Activated CD4-positive, alpha-beta memory T cell treated with anti-CD3 and anti-CD28 coated beads, Interleukin-2, amount 10 ng/mL, durations not matched to agents 7 days and 5 days (primary cell): Measurements from ENCODE around the gene OFD1. TPM values are rescaled to one million over a fixed set of nuclear protein-coding genes. Genes with fewer than 3 reads are reported as not detected.

Experiments used
- CTCF ChIA-PET: fragments of 350-600 bp; sonication (Branson Sonifier 250); formaldehyde crosslinking; loops from one replicate; lab custom pipeline; 2021; ENCODE audit warnings: antibody characterized with exemption, inconsistent platforms; lab: Charles Lee
- POLR2A ChIA-PET: fragments of 350-600 bp; sonication (Branson Sonifier 250); formaldehyde crosslinking; loops from one replicate; lab custom pipeline; 2021; ENCODE audit warnings: antibody characterized with exemption; lab: Charles Lee
- DNase-seq: peaks from one replicate; pipeline ENCODE4 v3.0.0-alpha.2; 2020
- H3K27ac Mint-ChIP-seq: one replicate; pipeline ENCODE4 v1.8.0; 2021; ENCODE audit warnings: mild to moderate bottlenecking, mixed read lengths
- H3K27me3 Mint-ChIP-seq: one replicate; pipeline ENCODE4 v1.8.0; 2021; ENCODE audit warnings: mixed read lengths
- H3K36me3 Mint-ChIP-seq: one replicate; pipeline ENCODE4 v1.8.0; 2021; ENCODE audit warnings: low read depth, mixed read lengths
- H3K4me1 Mint-ChIP-seq: one replicate; pipeline ENCODE4 v1.8.0; 2021; ENCODE audit warnings: mixed read lengths
- H3K4me3 Mint-ChIP-seq: one replicate; pipeline ENCODE4 v1.8.0; 2021; ENCODE audit warnings: mild to moderate bottlenecking, mixed read lengths
- H3K9me3 Mint-ChIP-seq: one replicate; pipeline ENCODE4 v1.8.0; 2021; ENCODE audit warnings: mixed read lengths
- total RNA-seq, 2 experiments: library from RNA; stranded (reverse); gene quantifications; one replicate each; pipeline ENCODE4 v1.2.3, GENCODE V29; 2021

The OFD1 gene
- total RNA-seq, 2 experiments from 2014 or later, result 41.3 to 47.3 TPM

DNA sequence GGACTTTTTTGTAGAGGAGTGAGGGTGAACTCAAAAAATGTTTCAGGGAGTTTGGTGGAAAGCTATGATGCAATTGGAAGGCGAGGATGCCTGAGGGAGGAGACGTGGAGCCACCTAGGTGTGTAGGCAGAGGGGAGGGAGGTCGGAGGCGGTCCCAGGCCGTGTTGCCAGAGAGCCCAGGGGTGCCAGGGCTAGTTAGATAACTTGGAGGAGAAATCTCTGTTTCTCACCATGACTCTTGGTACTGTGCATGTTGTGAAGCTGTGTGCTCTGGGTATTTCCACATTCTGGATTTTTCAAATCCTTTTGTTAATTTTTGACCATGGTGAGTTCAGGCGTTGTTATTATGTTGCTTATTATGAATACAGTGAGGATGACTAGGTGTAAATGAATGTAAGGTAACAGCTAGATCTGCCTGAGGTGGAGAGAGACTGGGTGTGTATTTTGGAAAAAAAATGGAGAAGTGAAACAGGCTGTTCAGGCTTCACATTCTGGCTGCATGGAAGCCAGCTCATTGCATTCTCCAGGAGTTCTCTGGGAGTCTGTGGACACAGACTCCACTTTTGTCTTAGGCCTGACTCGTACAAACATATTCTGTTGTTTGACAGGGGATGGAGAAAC is 41.1 kb upstream of the OFD1 start:
- no peak overlapping the region for H3K4me3 Mint-ChIP-seq
- peak overlapping the region; percentile 12 for H3K27ac Mint-ChIP-seq
- no peak for DNase-seq
- H3K4me1 Mint-ChIP-seq, result peaks cover 56% of the 10 kb centered on the region
- ChIA-PET CTCF (no interaction called here), POLR2A (interaction anchor here (1.2 kb wide), 1 partner anchor 24 kb away, joined by 3 read pairs; no protein-coding TSS in a partner anchor)
- H3K9me3 Mint-ChIP-seq, result no peaks in the 10 kb centered on the region
- H3K36me3 Mint-ChIP-seq, result peaks cover 16% of the 10 kb centered on the region
- H3K27me3 Mint-ChIP-seq, result no peaks in the 10 kb centered on the region

DNA sequence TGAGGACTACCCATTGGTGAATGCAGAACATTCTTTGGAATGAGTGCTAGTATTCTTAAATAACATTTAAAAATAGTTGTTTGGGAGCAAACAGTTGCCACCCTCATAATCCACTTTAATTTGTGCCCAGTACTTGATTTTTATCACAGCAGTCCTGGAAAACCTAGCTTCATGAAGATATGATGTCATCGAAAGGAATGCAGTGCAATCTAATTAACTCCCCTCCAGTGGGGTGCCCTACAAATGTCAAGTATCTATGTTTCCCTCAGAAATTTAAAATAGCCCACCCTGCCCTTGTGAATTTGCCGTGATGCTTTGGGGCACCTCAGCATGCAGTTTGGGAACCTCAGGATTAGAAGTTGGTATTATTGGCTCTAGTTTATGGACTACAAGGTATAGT is 40.2 kb upstream of the OFD1 start:
- peaks cover 18% of the 10 kb centered on the region for H3K36me3 Mint-ChIP-seq
- H3K4me1 Mint-ChIP-seq, result peaks cover 55% of the 10 kb centered on the region
- ChIA-PET POLR2A (interaction anchor here (1.0 to 1.4 kb wide), 2 partner anchors 39 to 40 kb away, joined by 4 read pairs; partner anchors contain the start of genes OFD1 and TRAPPC2), CTCF (no interaction called here)
- H3K4me3 Mint-ChIP-seq, result no peak overlapping the region
- no peak overlapping the region for H3K27ac Mint-ChIP-seq
- no peaks in the 10 kb centered on the region for H3K9me3 Mint-ChIP-seq
- no peak for DNase-seq
- H3K27me3 Mint-ChIP-seq, result no peaks in the 10 kb centered on the region

DNA sequence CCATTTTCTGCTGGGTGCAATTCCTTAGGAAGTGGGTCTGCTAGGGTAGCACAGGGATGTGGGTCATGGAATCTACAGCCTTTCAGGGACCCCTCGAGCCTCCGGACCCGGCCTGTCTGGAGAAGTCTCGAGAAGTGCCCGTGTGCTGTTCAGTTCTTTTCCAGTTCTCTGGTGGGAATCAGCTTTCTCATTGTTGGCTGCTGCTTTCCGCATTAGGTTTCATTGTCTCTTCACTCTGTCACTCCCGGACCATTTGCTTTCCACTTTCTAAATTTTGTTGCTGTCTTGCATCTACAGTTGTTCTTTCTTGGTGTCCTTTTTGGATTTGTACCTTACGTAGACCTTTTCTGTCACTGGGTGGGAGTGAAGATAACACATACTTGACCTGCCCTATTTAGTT is 39.6 kb upstream of the OFD1 start:
- ChIA-PET CTCF (no interaction called here), POLR2A (interaction anchor here (1.0 to 1.4 kb wide), 2 partner anchors 39 to 40 kb away, joined by 4 read pairs; partner anchors contain the start of genes OFD1 and TRAPPC2)
- Mint-ChIP-seq H3K27ac (no peak overlapping the region), H3K27me3 (no peaks in the 10 kb centered on the region), H3K4me1 (peaks cover 57% of the 10 kb centered on the region), H3K4me3 (no peak overlapping the region), H3K36me3 (peaks cover 20% of the 10 kb centered on the region), H3K9me3 (no peaks in the 10 kb centered on the region)
- DNase-seq, result no peak

DNA sequence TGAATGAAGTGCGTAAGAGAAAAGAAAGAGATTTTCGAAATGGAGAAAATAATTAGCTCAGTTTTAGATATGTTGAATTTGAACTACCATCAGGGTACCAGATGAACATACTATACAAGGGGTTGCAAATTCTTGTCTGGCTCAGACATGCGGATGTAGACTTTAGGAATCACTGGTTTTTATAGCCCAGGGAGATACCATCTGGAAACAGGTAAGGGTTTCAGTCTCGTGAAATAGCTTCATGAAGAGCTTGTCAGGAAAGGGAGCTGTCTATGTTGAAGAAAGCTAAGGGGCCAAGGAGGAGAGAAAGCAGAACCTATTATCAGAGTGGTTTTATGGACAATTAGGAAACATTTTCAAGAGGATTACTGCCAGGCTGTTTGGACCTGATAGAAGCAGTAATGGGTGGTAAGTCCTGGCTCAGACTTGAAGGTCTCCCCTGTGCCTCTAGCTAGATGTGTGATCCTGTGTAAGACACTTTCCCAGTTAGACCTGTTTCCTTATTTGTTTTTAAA is 38.9 kb upstream of the OFD1 start:
- peaks cover 51% of the 10 kb centered on the region for H3K4me1 Mint-ChIP-seq
- no peak overlapping the region for H3K4me3 Mint-ChIP-seq
- H3K36me3 Mint-ChIP-seq, result peaks cover 15% of the 10 kb centered on the region
- no peaks in the 10 kb centered on the region for H3K9me3 Mint-ChIP-seq
- DNase-seq, result no peak
- no peaks in the 10 kb centered on the region for H3K27me3 Mint-ChIP-seq
- ChIA-PET CTCF (no interaction called here), POLR2A (interaction anchor here (1.4 kb wide), 1 partner anchor 38 kb away, joined by 4 read pairs; no protein-coding TSS in a partner anchor)
- no peak overlapping the region for H3K27ac Mint-ChIP-seq

DNA sequence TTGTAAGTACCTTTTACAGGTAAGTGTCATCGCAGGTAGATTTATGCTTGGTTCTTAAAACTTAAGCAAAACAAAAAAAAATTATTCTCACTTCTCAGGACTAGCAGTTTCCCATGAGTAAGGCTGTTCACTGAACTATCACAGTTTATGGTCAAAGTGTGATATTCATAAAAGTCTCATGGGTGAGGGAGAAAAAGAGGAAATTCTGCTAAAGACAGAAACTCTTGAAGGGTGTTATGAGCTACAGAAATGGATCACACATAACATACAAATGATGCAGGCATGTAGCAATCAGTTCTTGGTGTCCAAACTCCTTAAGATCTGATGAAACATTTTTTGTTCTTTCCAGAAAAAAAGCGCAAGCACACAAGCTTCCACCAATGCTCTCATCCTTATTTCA is 37.1 kb upstream of the OFD1 start:
- Mint-ChIP-seq H3K9me3 (no peaks in the 10 kb centered on the region), H3K4me3 (no peak overlapping the region), H3K27me3 (no peaks in the 10 kb centered on the region), H3K4me1 (peaks cover 54% of the 10 kb centered on the region), H3K36me3 (peaks cover 21% of the 10 kb centered on the region), H3K27ac (no peak overlapping the region)
- DNase-seq, result no peak
- POLR2A ChIA-PET, result interaction anchor here (1.4 to 2.2 kb wide), 2 partner anchors 9 to 11 kb away, joined by 6 read pairs; partner anchors contain the start of gene RAB9A
- CTCF ChIA-PET, result interaction anchor here (1.2 kb wide), 1 partner anchor 334 kb away, joined by 3 read pairs; no protein-coding TSS in a partner anchor

DNA sequence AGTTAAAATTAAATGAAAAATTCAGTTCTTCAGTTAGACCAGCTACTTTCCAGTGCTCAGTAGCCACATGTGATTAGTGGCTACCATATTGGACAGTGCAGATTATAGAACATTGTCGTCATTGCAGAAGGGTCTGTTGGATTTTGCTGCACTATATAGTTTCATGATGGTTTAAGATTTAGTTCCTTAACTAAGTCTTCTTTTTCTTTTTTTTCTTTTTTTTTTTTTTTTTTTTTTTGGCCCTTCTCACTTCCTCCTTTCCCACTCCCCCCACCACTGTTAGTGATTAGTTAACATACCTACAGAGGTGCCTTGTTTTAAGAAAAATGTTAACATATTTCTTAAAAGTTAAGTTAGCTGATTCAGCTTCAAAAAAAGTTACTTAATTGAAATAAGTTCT is 36.6 kb upstream of the OFD1 start:
- no peak overlapping the region for H3K4me3 Mint-ChIP-seq

DNA sequence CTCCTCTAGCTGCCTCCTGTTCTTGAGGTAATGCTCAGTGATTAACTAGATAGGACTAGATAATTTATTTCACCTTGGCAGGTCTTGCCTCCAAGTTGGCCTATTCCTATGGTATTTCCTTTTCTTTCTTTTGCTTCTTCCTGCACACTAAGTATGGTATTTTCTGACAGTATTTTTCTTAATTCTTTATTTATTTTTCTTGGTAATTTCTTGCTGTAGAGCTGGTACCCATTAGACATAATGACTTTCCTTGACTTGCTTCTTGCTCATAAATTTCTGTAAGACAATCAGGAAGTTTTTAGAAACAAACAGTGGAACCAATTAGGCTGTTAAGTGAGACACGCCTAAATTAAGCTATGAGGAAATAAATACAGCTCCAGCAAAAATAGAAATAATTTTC is 36.1 kb upstream of the OFD1 start:
- Mint-ChIP-seq H3K36me3 (peaks cover 21% of the 10 kb centered on the region), H3K9me3 (no peaks in the 10 kb centered on the region), H3K27me3 (no peaks in the 10 kb centered on the region), H3K4me1 (peaks cover 48% of the 10 kb centered on the region), H3K27ac (no peak overlapping the region), H3K4me3 (no peak overlapping the region)
- ChIA-PET POLR2A (interaction anchor here (1.1 to 2.2 kb wide), 2 partner anchors 10 to 38 kb away, joined by 3 to 6 read pairs; partner anchors contain the start of gene RAB9A), CTCF (interaction anchor here (1.2 to 1.9 kb wide), 2 partner anchors 10 to 333 kb away, joined by 3 read pairs; no protein-coding TSS in a partner anchor)
- no peak for DNase-seq

More for the DNA sequence above, 36.6 kb upstream of the OFD1 start:
- Mint-ChIP-seq H3K27ac (no peak overlapping the region), H3K27me3 (no peaks in the 10 kb centered on the region), H3K4me1 (peaks cover 51% of the 10 kb centered on the region), H3K9me3 (no peaks in the 10 kb centered on the region), H3K36me3 (peaks cover 21% of the 10 kb centered on the region)
- ChIA-PET POLR2A (interaction anchor here (1.4 to 2.2 kb wide), 2 partner anchors 9 to 11 kb away, joined by 6 read pairs; partner anchors contain the start of gene RAB9A), CTCF (interaction anchor here (1.2 to 1.9 kb wide), 2 partner anchors 11 to 334 kb away, joined by 3 read pairs; no protein-coding TSS in a partner anchor)
- DNase-seq, result no peak

DNA sequence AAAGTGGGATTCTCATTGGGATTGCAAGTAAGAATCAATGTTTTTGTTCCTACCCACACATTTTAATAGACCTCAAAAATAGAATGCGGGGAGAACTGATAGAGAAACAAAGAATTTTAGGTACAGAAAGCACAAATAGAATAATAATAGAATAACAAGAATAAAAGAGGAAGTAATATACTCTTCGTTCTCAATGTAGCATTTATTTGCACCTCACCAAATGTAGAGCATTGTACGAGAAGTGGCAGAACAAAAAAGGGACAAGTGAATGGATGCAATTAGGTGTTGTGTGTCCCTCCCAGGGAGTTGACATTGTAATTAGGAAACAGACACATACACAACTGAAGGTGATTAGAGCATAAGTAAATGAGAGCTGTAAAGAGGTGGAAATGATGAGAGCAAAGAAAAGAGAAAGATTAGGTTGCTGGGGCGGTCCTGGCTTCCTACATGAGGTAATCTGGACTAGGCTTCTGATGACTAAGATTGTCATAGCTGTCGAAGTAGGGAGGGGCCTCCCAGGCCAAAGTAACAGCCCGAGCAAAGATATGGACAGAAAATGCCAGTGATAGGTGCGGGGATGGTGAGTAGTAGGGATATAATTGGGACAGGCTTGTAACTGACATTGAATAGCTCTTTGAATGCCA is 35.2 kb upstream of the OFD1 start:
- Mint-ChIP-seq H3K27ac (no peak overlapping the region), H3K36me3 (peaks cover 23% of the 10 kb centered on the region), H3K9me3 (no peaks in the 10 kb centered on the region), H3K4me3 (no peak overlapping the region), H3K4me1 (peaks cover 49% of the 10 kb centered on the region), H3K27me3 (no peaks in the 10 kb centered on the region)
- ChIA-PET POLR2A (interaction anchor here (1.0 to 2.1 kb wide), 3 partner anchors 11 to 38 kb away, joined by 3 to 11 read pairs (median 3); partner anchors contain the start of gene RAB9A), CTCF (interaction anchor here (1.9 kb wide), 1 partner anchor 10 kb away, joined by 3 read pairs; no protein-coding TSS in a partner anchor)
- DNase-seq, result no peak

DNA sequence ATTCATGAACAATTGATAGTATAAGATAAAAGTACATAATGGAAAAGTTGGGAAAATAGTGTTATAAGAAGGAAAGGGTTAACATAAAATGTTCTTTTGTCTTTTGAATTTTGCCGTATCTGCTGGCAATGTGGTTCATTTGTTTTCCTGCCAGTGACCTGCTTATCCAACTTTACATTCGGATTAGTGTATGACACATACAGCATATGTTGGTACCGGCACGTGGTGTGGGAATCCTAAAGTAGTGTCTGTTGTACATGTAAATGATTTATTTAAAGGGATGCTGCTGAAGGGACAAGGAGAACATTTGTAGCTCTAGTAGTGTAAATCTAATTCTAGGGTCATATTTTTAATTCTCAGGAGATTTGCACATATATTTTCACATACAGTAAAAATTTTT is 34.2 kb upstream of the OFD1 start:
- Mint-ChIP-seq H3K4me3 (no peak overlapping the region), H3K27me3 (no peaks in the 10 kb centered on the region), H3K9me3 (no peaks in the 10 kb centered on the region), H3K36me3 (peaks cover 19% of the 10 kb centered on the region), H3K27ac (no peak overlapping the region), H3K4me1 (peaks cover 39% of the 10 kb centered on the region)
- POLR2A ChIA-PET, result interaction anchor here (0.6 to 2.1 kb wide), 2 partner anchors 12 to 677 kb away, joined by 3 to 11 read pairs; partner anchors contain the start of gene RAB9A
- CTCF ChIA-PET, result no interaction called here
- DNase-seq, result no peak

DNA sequence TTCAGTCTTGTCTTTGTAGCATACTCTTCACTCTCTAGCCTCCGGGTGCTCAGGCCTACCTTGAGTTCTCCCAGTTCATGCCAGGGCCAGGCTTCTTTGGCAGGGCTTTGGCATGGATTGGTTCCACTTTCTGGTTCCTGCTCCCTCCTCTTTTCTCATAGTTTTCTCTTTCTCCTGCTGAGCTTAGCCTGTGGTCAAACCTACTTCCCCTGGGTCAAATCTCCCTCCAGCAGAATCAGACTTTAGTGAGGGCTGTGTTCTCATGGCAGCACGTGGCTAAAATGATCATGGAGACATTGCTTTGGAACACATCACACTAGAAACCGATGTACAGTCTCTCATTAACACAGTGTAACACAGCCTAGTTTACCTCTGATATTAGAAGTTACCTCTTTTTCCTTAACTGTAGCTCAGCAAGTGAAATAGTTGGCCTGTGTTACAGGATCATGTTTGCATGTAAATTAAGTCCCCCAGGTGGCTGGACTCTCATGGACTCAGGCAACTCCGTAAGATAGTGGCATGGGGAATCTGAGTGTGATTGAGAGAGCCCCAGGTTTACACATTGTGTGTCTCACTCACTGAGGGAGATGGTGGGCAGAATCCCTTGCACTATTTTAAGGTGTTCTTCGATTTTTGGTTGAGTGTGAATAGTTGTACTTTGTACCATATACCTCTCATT is 32.3 kb upstream of the OFD1 start:
- no peak overlapping the region for H3K27ac Mint-ChIP-seq
- peaks cover 32% of the 10 kb centered on the region for H3K4me1 Mint-ChIP-seq
- DNase-seq, result no peak
- no peaks in the 10 kb centered on the region for H3K27me3 Mint-ChIP-seq
- peaks cover 15% of the 10 kb centered on the region for H3K36me3 Mint-ChIP-seq
- CTCF ChIA-PET, result no interaction called here
- no peaks in the 10 kb centered on the region for H3K9me3 Mint-ChIP-seq
- H3K4me3 Mint-ChIP-seq, result no peak overlapping the region
- POLR2A ChIA-PET, result interaction anchor here (1.3 kb wide), 1 partner anchor 32 kb away, joined by 5 read pairs; the partner anchor contains the start of genes OFD1 and TRAPPC2

DNA sequence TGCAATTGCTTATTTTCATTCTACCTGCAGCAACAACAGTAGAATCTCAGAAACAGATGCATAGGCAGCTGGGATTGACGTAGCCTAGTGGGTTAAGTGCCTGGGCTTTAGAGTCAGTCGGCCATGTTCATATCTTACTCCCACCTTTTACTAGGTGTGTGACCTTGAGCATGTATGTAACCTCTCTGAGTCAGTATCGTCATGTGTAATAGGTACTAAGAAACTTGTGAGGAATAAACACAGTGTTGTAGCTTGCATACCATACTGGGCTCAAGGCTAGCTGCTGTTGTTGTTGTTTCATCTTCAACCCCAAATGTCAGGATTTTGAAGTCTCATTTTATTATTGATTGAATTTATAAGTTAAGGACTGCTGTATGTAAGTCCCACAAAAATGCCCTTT is 31.4 kb upstream of the OFD1 start:
- Mint-ChIP-seq H3K4me1 (peaks cover 29% of the 10 kb centered on the region), H3K27me3 (no peaks in the 10 kb centered on the region), H3K27ac (no peak overlapping the region), H3K36me3 (peaks cover 17% of the 10 kb centered on the region), H3K9me3 (no peaks in the 10 kb centered on the region), H3K4me3 (no peak overlapping the region)
- DNase-seq, result no peak
- ChIA-PET CTCF (no interaction called here), POLR2A (no interaction called here)

DNA sequence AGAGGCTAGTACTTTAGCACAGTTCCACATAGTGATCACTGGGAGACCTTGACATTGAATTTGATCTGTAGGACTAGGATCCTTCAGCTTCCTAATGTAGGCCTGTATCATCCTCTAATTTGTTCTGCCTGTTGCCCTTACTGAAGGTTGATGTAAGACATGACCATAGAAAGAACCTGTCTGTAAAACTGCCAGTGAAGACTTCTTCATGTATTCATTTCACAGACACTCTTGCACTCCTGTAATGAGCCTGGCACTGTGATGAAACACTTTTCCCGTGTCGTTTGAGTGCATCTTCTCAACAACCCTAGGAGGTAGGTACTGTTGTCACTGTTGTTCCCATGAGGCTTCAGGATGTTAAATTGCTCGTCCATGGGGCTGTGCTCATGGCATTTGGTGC is 31.0 kb upstream of the OFD1 start:
- Mint-ChIP-seq H3K36me3 (peaks cover 19% of the 10 kb centered on the region), H3K27me3 (no peaks in the 10 kb centered on the region), H3K4me1 (peaks cover 29% of the 10 kb centered on the region), H3K4me3 (no peak overlapping the region), H3K9me3 (no peaks in the 10 kb centered on the region), H3K27ac (no peak overlapping the region)
- DNase-seq, result no peak
- ChIA-PET CTCF (no interaction called here), POLR2A (no interaction called here)
